IMR-90 (cell line): ENCODE measurements around the gene RANBP10. TPM values are rescaled to one million over a fixed set of nuclear protein-coding genes. Genes with fewer than 3 reads are reported as not detected.

ENCODE experiments used
- ATAC-seq: fragments of 200-7000 bp; cut with Tn5 transposase; 2 replicates; pipeline ENCODE4 v1.9.1; 2020; ENCODE audit warnings: low read depth, mild to moderate bottlenecking, moderate library complexity
- BruUV-seq: library from RNA; stranded (reverse); fragments of 400-500 nt; replicated peaks from 2 replicates; lab custom pipeline; 2021; lab: Mats Ljungman, UMichigan
- CTCF ChIA-PET: fragments of 300-600 bp; formaldehyde crosslinking; extraction: SDS; loops from one replicate; lab custom pipeline; 2021; ENCODE audit warnings: antibody characterized with exemption; lab: Yijun Ruan, JAX
- POLR2A ChIA-PET: fragments of 300-600 bp; sonication (Branson Sonifier 250); formaldehyde crosslinking; loops from one replicate; lab custom pipeline; 2022; ENCODE audit warnings: antibody characterized with exemption; ENCODE audit not compliant: unreplicated experiment; lab: Charles Lee
- DNase-seq: peaks from one replicate; pipeline ENCODE4 v3.0.0; 2013
- H2AFZ ChIP-seq: replicated peaks from 2 replicates; pipeline ENCODE3; 2013; ENCODE audit warnings: low read length, mild to moderate bottlenecking; ENCODE audit not compliant: poor library complexity
- H2AK5ac ChIP-seq: 2 replicates; pipeline ENCODE4 v1.6.1; 2013; ENCODE audit warnings: low read depth, low read length, inconsistent platforms
- H2AK9ac ChIP-seq: replicated peaks from 2 replicates; pipeline ENCODE3; 2013; ENCODE audit warnings: mild to moderate bottlenecking, low read depth, low read length, moderate library complexity; ENCODE audit not compliant: poor library complexity
- H2BK120ac ChIP-seq: 2 replicates; pipeline ENCODE4 v1.6.1; 2013; ENCODE audit warnings: low read depth, low read length, inconsistent platforms
- H2BK15ac ChIP-seq: 3 replicates; pipeline ENCODE4 v1.6.1; 2013; ENCODE audit warnings: low read depth, low read length, inconsistent platforms
- H2BK20ac ChIP-seq: 2 replicates; pipeline ENCODE4 v1.6.1; 2013; ENCODE audit warnings: low read depth, mild to moderate bottlenecking, inconsistent platforms, low read length, moderate library complexity
- H2BK5ac ChIP-seq: 2 replicates; pipeline ENCODE4 v1.6.1; 2013; ENCODE audit warnings: mild to moderate bottlenecking, low read depth, low read length, inconsistent platforms; ENCODE audit not compliant: poor library complexity, severe bottlenecking
- H3K14ac ChIP-seq: replicated peaks from 2 replicates; pipeline ENCODE4 v1.6.1; 2013; ENCODE audit warnings: low read depth, low read length, inconsistent platforms
- H3K18ac ChIP-seq: 2 replicates; pipeline ENCODE4 v1.6.1; 2013; ENCODE audit warnings: low read depth, low read length, control low read depth
- H3K23ac ChIP-seq: 2 replicates; pipeline ENCODE4 v1.6.1; 2013; ENCODE audit warnings: low read depth, low read length, inconsistent platforms
- H3K27ac ChIP-seq: 2 replicates; pipeline ENCODE4 v1.5.1; 2013; ENCODE audit warnings: mild to moderate bottlenecking, control low read depth, low read length; ENCODE audit not compliant: insufficient read depth
- H3K27me3 ChIP-seq: 2 replicates; pipeline ENCODE4 v1.6.1; 2013; ENCODE audit warnings: low read length; ENCODE audit not compliant: control insufficient read depth, insufficient read depth
- H3K36me3 ChIP-seq: 2 replicates; pipeline ENCODE4 v1.6.1; 2013; ENCODE audit warnings: low read length, mixed read lengths; ENCODE audit not compliant: control insufficient read depth, insufficient read depth
- H3K4ac ChIP-seq: 2 replicates; pipeline ENCODE4 v1.6.1; 2013; ENCODE audit warnings: low read depth, low read length, inconsistent platforms
- H3K4me1 ChIP-seq: 2 replicates; pipeline ENCODE4 v1.6.1; 2013; ENCODE audit warnings: low read length, mixed read lengths; ENCODE audit not compliant: control insufficient read depth, insufficient read depth
- H3K4me2 ChIP-seq: 2 replicates; pipeline ENCODE4 v1.6.1; 2013; ENCODE audit warnings: low read depth, mild to moderate bottlenecking, control low read depth, low read length, moderate library complexity
- H3K4me3 ChIP-seq: 2 replicates; pipeline ENCODE4 v1.5.1; 2013; ENCODE audit warnings: low read depth, mild to moderate bottlenecking, control low read depth, low read length, moderate library complexity; ENCODE audit not compliant: insufficient read depth
- H3K56ac ChIP-seq: 2 replicates; pipeline ENCODE4 v1.6.1; 2013; ENCODE audit warnings: low read length, inconsistent platforms; ENCODE audit not compliant: insufficient read depth; ENCODE audit errors: extremely low read depth
- H3K79me1 ChIP-seq, 2 experiments: 2 replicates each; pipeline ENCODE4 v1.6.1; 2013; ENCODE audit warnings: low read length in 2 of 2, inconsistent platforms in 1 of 2, low read depth in 1 of 2
- H3K9ac ChIP-seq: 2 replicates; pipeline ENCODE4 v1.6.1; 2013; ENCODE audit warnings: low read depth, low read length, control low read depth
- H3K9me1 ChIP-seq: 2 replicates; pipeline ENCODE4 v1.6.1; 2013; ENCODE audit warnings: low read length, inconsistent platforms; ENCODE audit not compliant: insufficient read depth
- H3K9me3 ChIP-seq: 2 replicates; pipeline ENCODE4 v1.6.1; 2013; ENCODE audit warnings: low read length; ENCODE audit not compliant: control insufficient read depth, insufficient read depth
- H4K20me1 ChIP-seq: 2 replicates; pipeline ENCODE4 v1.6.1; 2013; ENCODE audit warnings: low read length, inconsistent platforms; ENCODE audit not compliant: insufficient read depth
- H4K5ac ChIP-seq: 2 replicates; pipeline ENCODE4 v1.6.1; 2013; ENCODE audit warnings: mild to moderate bottlenecking, low read depth, low read length, control low read depth
- H4K8ac ChIP-seq, 2 experiments: 2 replicates each; pipeline ENCODE4 v1.6.1; 2013; ENCODE audit warnings: low read depth in 2 of 2, low read length in 2 of 2, control low read depth in 1 of 2, inconsistent platforms in 1 of 2
- H4K91ac ChIP-seq: 2 replicates; pipeline ENCODE4 v1.6.1; 2013; ENCODE audit warnings: low read depth, low read length, inconsistent platforms; ENCODE audit not compliant: insufficient read depth
- CEBPB ChIP-seq: IDR thresholded peaks from 2 replicates; pipeline ENCODE4 v1.6.1; 2012; ENCODE audit warnings: low read depth, low read length, improper control_type of control experiment
- CHD1 ChIP-seq: IDR thresholded peaks from 2 replicates; pipeline ENCODE4 v1.6.1; 2012; ENCODE audit warnings: low read depth, low read length, improper control_type of control experiment
- MAFK ChIP-seq: IDR thresholded peaks from 2 replicates; pipeline ENCODE4 v1.6.1; 2012; ENCODE audit warnings: low read depth, low read length, improper control_type of control experiment
- NFE2L2 ChIP-seq: fragments of 150-350 bp; IDR thresholded peaks from 2 replicates; pipeline ENCODE4 v1.6.1; 2016; ENCODE audit warnings: low read depth, mild to moderate bottlenecking, low read length
- SMC3 ChIP-seq: fragments of 150-350 bp; IDR thresholded peaks from 2 replicates; pipeline ENCODE4 v1.6.1; 2016; ENCODE audit warnings: low read depth, mild to moderate bottlenecking, antibody characterized with exemption, low read length, moderate library complexity
- WGBS, 2 experiments: methylation state at CpG; one replicate each; pipeline versions ENCODE4 v1.1.5 to v1.1.7; 2013; ENCODE audit warnings: missing lambda C conversion rate in 2 of 2; ENCODE audit not compliant: insufficient read length in 1 of 2; ENCODE audit errors: extremely low coverage in 2 of 2; 5-methylcytosine and 5-hydroxymethylcytosine counted together
- dilution Hi-C: fragments of 300-500 bp; cut with HindIII; formaldehyde crosslinking; loops from one replicate; pipeline ENCODE4 v1.14.3; 2018; ENCODE audit warnings: low sequenced_read_pairs; ENCODE audit not compliant: unreplicated experiment
- in situ Hi-C: fragments of 300-500 bp; cut with MboI; formaldehyde crosslinking; loops from 3 replicates; pipeline ENCODE4 v1.14.3; 2019; ENCODE audit warnings: low sequenced_read_pairs, inconsistent platforms, mixed read lengths
- intact Hi-C: fragments of 100-400 bp; cut with micrococcal nuclease; formaldehyde crosslinking; loops from 2 replicates; pipeline ENCODE4 v1.10.0; 2022
- polyA plus RNA-seq, 3 experiments: library from polyadenylated mRNA; depleted of rRNA; stranded (reverse); fragments of >200 nt; gene quantifications; 2 replicates each; pipeline ENCODE4 v1.2.3, GENCODE V29; 2012; ENCODE audit warnings: low replicate concordance in 1 of 3
- total RNA-seq: library from RNA; depleted of rRNA; stranded (reverse); fragments of >200 nt; gene quantifications from 2 replicates; pipeline ENCODE4 v1.2.3, GENCODE V29; 2012
- TF ChIP-seq, protein P1 (sequence below): fragments of 150-350 bp; IDR thresholded peaks from 2 replicates; pipeline ENCODE4 v1.6.1; 2017; ENCODE audit warnings: mild to moderate bottlenecking, antibody characterized with exemption, low read length, low read depth
- TF ChIP-seq, protein P2 (sequence below): fragments of 150-350 bp; IDR thresholded peaks from 2 replicates; pipeline ENCODE4 v1.6.1; 2016; ENCODE audit warnings: low read depth, mild to moderate bottlenecking, low read length, moderate library complexity, borderline replicate concordance

Gene RANBP10
- total and polyA plus RNA-seq, 2 of the 4 experiments (the other 2 are of a cell fraction): 2.7 to 12.1 TPM

GRCh38 chr16:67828651-67829050, 22.3 kb upstream of the RANBP10 start:
- no peak overlapping the region for H3K23ac ChIP-seq
- H4K91ac ChIP-seq: no peak overlapping the region
- TF ChIP-seq MAFK (no peak), SMC3 (no peak), CHD1 (no peak), NFE2L2 (no peak), CEBPB (no peak)
- TF ChIP-seq, protein P1, sequence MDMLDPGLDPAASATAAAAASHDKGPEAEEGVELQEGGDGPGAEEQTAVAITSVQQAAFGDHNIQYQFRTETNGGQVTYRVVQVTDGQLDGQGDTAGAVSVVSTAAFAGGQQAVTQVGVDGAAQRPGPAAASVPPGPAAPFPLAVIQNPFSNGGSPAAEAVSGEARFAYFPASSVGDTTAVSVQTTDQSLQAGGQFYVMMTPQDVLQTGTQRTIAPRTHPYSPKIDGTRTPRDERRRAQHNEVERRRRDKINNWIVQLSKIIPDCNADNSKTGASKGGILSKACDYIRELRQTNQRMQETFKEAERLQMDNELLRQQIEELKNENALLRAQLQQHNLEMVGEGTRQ: no peak
- TF ChIP-seq, protein P2, sequence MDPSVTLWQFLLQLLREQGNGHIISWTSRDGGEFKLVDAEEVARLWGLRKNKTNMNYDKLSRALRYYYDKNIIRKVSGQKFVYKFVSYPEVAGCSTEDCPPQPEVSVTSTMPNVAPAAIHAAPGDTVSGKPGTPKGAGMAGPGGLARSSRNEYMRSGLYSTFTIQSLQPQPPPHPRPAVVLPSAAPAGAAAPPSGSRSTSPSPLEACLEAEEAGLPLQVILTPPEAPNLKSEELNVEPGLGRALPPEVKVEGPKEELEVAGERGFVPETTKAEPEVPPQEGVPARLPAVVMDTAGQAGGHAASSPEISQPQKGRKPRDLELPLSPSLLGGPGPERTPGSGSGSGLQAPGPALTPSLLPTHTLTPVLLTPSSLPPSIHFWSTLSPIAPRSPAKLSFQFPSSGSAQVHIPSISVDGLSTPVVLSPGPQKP: no peak
- BruUV-seq: no TSS peak
- H3K79me1 ChIP-seq: peaks cover 6 to 33% of the 10 kb centered on the region in 2 experiments; a peak in 3 of 4 replicates
- no peak overlapping the region for H2BK15ac ChIP-seq
- H2AFZ ChIP-seq: no peak overlapping the region
- no peak overlapping the region for H3K18ac ChIP-seq
- POLR2A ChIA-PET: no interaction called here
- no peak overlapping the region for H3K14ac ChIP-seq
- H3K27me3 ChIP-seq: no peaks in the 10 kb centered on the region
- H3K4me2 ChIP-seq: no peak overlapping the region
- no peaks in the 10 kb centered on the region for H4K20me1 ChIP-seq
- WGBS, 2 experiments: no CpG with 5 or more reads among the region's 4 CpGs
- H3K27ac ChIP-seq: no peak overlapping the region
- H3K36me3 ChIP-seq: peaks cover 55% of the 10 kb centered on the region
- H3K9ac ChIP-seq: no peak overlapping the region
- no peak overlapping the region for H3K56ac ChIP-seq
- peaks cover 7% of the 10 kb centered on the region for H3K9me1 ChIP-seq
- H2AK5ac ChIP-seq: no peak overlapping the region
- H4K5ac ChIP-seq: no peak overlapping the region
- H3K4me1 ChIP-seq: peaks cover 2% of the 10 kb centered on the region
- no peak overlapping the region for H4K8ac ChIP-seq
- H3K4me3 ChIP-seq: no peak overlapping the region
- no peak overlapping the region for H2BK5ac ChIP-seq
- no peak overlapping the region for H2BK20ac ChIP-seq
- H2AK9ac ChIP-seq: no peak overlapping the region
- H3K4ac ChIP-seq: no peak overlapping the region
- dilution Hi-C loops (no loop called here), intact Hi-C loops (no loop called here), in situ Hi-C loops (no loop called here)
- ATAC-seq: no peak
- CTCF ChIA-PET: interaction anchor here (1.5 kb wide), 1 partner anchor 12 kb away, joined by 7 read pairs; no protein-coding TSS in a partner anchor
- H2BK120ac ChIP-seq: no peak overlapping the region
- no peaks in the 10 kb centered on the region for H3K9me3 ChIP-seq
- no peak for DNase-seq
